NCI-H2227 (cell line): ENCODE results near the gene ABCA1.
"Not testable (repeated sequence)": the region's sequence is repeated elsewhere in the genome, so short reads cannot be mapped to it uniquely, and the experiment has no call there.

Experiments
- DNase-seq: peaks from one replicate; lab custom pipeline; 2025; ENCODE audit not compliant: unreplicated experiment; lab: John Stamatoyannopoulos, UW

The ABCA1 gene

DNA sequence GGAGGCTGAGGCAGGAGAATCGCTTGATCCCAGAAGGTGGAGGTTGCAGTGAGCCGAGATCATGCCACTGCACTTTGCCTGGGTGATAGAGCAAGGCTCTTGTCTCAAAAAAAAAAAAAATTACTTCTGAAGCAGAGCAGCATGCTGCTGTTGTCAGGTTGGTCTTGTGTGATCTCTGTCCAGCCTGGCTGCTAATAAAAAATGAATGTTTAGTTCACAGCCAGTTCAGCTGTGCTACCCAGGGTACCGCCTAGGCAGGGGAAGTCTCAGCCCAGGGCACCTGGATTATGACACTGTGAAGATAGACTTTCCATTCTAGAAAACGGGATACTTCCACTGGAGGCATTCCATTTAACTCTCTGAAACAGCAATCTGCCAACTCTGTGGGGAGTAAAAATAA, 23.5 kb upstream of the ABCA1 start:
- DNase-seq: no peak

DNA sequence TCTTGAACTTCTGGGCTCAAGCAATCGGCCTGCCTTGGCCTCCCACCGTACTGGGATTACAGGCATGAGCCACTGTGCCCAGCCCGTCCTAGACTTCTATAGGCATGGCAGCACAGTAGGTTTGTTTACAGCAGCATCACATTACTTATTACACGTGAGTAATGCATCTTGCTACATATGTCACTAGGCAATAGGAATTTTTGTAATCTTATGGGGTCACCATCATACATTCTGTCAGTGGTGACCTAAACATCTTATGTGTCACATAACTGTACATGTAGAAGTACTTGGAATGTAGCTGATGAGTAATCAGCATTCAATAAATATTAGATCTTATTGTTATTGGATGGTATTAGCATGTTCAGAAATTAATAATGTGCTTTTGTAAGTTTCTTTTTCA, 22.9 kb upstream of the ABCA1 start:
- no peak for DNase-seq

DNA sequence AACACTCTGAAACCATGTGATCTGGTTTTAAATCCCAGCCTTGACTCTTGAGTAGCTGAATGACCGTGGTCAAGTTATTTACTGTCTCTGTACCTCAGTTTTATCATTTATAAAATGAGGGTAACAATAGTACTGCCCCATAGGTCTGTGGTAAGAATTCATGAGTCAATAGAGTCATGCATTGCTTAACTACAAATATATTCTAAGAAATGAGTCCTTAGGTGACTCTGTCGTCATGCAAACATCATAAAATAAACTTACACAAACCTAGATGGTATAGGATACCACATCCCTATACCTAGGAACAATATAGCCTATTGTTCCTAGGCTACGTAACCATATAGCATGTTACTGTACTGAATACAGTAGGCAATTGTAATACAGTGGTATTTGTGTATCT, 20.3 kb upstream of the ABCA1 start:
- DNase-seq: no peak

GRCh38 chr9:104944871-104945270, 16.9 kb upstream of the ABCA1 start:
- no peak for DNase-seq

DNA sequence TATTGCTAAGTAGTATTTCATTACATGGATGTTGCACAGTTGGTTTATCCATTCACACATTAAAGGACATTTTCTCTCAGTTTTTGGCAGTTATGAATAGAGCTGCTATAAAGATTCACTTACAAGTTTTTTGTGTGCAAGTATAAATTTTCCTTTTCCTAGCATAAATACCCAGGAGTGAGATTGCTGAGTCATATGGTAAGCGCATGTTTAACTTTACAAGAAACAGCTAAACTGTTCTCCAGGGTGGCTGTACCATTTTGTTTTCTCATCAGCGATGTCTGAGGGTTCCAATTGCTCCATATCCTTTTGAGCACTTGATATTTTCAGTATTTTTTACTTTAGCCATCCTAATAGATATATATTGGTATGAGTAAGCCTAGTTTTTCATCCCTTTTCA, 16.4 kb upstream of the ABCA1 start:
- no peak for DNase-seq

DNA sequence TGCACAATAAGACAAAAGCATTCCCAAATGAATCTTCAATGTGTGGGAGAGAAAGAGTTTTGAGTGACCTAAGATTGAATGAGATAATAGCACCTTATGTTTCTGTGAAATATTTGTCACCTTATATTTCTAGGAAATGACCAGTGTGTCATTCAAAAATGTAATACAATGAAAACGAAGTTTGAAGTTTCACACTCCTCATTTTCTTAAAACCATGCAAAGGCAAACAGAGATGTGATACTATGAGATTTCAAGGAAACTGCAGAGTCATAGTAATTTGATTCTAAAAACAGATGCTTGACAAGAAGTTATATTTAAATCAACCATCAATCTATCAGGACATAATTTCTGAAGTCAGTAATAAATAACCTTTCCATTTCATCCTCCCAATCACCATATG, 13.6 kb upstream of the ABCA1 start:
- no peak for DNase-seq

DNA sequence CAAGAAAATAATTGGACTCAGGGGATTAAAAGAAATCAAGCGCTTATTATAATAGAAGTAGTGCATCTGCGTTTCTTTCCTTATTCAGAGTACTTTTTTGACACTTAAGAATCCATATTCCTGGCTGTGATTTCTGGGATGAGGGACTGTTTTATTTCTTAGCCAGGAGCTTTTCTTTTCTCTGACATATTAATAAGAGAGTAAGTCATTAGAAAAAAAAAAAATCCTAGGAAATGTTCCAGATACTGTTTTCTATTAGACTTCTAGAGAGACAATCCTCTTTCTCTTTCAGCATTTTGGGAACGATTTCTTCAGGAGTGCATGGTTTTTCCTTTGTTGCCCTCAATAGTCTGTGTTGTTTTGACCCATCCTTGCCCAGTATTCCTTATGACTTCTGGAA, 8.3 kb upstream of the ABCA1 start:
- DNase-seq: no peak

GRCh38 chr9:104935501-104935810, 7.5 kb upstream of the ABCA1 start:
- DNase-seq: not testable (repeated sequence)

DNA sequence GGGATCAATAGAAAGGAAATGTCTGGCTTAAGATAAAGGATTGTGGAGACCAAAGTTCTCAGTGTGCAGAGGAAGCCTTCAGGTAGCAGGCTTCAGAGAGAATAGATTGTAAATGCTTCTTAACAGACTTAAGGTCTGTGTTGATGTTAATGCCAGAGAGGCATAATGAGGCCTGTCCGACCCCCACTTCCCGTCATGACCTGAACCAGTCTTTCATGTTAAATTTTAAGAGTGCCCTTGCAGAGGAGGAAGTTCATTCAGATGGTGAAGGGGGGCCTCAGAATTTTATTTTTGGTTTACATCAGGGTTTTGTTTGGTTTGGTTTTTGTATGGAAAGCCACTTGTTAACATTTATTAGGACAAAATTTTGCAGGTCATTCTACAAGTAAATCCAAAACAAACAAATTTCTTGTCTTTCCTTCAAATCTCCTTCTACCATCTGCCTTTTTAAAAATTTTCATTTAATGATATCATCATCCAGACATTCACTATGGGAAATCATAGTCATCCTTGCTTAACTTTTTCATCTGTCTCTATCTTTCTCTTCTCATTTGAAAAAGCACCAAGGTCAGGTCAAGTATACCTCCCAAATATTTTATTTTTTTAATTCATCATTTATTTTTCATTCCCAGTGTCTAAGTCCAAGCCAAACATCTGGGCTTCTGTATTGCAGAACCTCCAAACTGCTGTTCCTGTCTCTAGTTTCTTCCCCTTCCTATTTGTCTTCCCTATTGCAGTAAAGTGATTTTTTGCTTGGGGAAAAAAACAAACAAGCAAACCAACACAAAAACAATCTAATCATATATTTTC, 6.9 kb upstream of the ABCA1 start:
- DNase-seq: no peak

DNA sequence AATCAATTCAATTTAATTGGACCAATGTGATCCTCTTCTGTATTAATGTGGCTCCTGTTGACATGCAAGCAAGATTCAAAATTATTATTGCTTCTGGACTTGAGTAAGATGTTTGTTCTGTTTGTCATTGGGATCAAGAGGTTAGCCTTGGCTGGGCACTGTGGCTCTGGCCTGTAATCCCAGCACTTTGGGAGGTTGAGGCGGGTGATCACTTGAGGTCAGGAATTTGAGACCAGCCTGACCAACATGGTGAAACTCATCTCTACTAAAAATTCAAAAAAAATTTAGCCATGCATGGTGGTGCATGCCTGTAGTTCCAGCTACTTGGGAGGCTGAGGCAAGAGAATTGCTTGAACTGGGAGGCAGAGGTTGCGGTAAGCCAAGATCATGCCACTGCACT, 5.1 kb upstream of the ABCA1 start:
- DNase-seq: not testable (repeated sequence)

DNA sequence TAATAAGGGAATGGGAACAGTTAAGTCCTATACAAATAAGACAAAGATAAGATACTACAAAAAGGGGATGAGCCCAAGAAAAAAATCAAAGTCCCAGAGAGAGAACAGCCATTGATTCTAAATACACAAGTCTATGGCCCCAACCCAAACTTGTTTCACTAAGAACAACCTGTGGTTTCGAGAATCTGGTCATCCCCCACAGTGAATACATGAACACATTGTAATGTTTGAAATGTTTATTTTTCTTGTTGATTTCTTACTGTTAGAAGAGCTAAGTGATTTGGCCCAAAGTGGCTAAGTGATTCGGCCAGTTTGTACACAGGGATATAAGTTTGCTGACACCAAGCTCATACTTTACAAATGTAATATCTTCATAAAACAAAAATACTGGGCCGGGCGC, 3.3 kb upstream of the ABCA1 start:
- no peak for DNase-seq

DNA sequence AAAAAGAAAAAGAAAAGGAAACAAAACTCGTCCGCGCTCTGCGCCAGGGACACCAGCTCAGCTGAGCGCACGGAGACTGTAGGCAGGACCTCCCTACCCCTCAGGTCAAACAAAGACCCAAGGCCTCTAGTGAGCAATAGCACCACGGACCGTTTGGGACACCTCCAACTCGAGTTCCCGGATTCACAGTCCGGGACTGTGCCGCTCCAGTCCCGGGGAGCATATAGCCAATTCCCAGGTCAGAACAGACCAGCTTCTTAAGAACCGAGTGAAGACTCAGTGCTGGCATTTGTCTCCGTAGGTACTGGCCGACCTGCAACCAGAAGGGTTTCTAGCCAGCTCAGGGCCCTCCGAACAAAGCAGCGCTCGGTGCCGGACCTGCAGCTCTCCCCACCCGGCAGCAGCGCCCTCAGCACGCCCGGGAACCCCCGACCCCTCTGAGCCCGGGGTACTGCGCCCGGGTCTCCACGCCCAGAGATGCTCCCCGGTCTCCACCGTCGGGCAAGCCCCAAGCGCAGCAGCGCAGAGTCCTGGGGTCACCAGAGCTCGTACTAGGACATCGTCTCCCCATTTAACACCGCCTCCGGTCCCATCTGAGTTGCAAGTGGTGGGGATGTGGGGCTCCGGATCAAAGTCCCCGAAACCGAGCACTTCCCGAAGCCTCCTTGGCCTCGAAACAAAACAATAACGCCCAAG, 591 bp downstream of the ABCA1 start:
- peak; percentile 13 for DNase-seq

DNA sequence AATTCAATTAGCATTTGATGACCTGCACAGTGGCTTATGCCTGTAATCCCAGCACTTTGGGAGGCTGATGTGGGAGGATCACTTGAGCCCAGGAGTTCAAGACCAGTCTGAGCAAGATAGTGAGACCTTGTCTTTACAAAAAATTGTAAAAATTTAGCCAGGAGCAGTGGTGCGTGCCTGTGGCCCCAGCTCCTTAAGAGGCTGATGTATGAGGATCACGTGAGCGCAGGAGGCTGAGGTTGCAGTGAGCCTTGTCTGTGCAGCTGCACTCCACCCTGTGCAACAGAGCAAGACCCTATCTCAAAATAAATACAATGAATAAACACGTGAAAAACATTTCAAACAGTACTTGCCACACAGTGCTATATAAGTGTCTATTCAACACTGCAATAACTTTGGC, 4.2 kb downstream of the ABCA1 start:
- DNase-seq: no peak

DNA sequence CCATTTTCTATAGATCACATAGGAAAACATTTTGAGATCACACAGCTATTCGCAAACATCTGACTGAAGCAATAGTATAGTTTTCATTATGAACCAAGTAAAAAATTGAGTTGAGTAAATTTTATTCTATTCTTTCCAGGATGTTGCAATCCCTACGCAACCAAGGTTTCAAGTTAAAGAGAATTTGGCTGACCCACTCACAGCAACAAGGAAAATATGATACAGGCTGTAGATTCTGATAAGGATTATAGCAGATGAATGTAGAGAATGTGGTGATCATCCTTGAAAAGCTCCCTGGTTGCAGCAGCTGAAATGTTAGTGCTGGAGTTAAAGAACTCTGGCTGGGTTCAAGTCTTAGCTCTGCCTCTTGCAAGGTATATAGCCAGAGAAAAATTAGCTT, 4.7 kb downstream of the ABCA1 start:
- DNase-seq: no peak

DNA sequence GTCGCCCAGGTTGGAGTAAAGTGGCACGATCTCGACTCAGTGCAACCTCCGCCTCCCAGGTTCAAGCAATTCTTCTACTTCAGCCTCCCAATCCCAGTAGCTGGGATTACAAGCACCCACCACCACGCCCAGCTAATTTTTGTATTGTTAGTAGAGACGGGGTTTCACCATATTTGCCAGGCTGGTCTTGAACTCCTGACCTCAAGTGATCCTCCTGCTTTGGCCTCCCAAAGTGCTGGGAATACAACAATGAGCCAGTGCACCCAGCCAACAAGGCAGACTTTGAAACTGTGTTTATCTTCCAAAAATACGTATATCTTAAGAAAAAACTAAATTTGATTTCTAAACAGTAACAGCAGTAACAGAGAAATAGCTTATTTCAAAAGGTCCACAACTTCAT, 5.2 kb downstream of the ABCA1 start:
- not testable (repeated sequence) for DNase-seq

DNA sequence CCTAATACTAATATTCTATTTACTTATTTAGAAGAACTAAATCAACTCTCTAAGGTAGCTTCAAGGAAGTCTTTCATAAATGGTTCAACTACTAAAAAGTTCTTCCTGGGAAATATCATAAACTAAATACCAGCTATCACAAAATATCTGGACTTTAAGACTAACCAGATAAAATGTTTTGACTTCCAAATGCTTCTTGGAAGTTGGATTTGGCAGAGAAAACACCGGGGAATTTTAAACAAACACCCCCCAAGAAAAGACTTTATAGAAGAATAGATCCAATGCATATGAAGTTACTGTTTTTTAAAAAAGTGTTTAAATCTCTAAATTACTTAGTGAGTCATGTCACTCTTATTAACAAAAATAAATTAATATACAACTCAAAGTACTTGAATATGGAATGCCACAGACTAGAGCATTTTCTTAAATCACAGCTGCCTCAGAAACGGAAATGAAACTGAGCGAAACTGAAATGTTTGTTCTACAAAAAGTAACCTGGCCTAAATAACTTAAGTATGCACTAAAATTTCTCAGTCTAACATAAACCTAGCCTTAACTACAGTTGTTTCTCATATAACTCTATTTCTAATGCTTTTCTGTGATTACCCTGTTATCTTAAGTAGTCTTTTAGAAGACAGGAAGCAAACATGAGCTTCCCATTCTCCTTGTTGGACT, 6.8 kb downstream of the ABCA1 start:
- no peak for DNase-seq

GRCh38 chr9:104915753-104916152, 12.2 kb downstream of the ABCA1 start:
- DNase-seq: no peak

- no peak for DNase-seq
These were observed 12.9 kb downstream of the ABCA1 start for GRCh38 chr9:104915049-104915448.

DNA sequence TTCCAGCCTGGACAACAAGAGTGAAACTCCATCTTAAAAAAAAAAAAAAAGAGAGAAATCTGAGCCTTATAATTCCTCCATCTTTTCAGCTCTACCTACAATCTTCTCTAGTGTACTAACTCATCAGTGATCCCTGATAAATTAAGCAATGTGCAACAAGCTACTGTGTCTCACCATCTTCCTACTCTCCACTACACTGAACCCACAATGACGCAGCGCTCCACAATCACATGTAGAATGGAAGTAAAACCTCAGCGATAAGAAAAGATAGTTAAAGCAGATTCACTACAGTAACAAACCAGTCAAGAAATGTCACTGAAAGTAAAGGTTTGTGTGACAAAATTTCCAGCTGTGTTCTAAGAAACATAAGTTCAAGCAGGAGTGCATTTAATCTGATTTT, 13.5 kb downstream of the ABCA1 start:
- no peak for DNase-seq

DNA sequence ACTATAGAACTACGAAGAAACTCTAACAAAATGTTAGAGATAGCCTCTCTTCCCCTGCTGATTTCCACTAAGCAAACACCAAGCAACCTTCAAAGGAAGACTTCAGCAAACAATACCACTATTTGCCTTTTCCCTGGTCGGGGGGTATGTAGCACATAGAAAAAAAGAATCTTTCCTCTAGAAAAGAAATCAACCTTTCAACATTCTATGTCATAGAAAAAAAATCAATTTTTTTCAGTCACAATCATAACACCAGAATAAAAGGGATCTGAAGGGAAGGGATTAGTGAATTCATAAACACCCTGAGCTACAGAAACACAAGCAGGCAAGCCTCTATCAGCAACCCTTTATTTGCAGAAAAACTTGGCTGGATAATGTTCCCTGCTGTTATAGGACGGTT, 15.3 kb downstream of the ABCA1 start:
- DNase-seq: no peak

- DNase-seq: no peak
These were observed 16.8 kb downstream of the ABCA1 start for GRCh38 chr9:104911032-104911607.
